HG03439 (cell line): ENCODE results near the gene SORCS1.
"Not testable (repeated sequence)": the region's sequence is repeated elsewhere in the genome, so short reads cannot be mapped to it uniquely, and the experiment has no call there.

Experiments used
- ATAC-seq: cut with Tn5 transposase; IDR thresholded peaks from one replicate; pipeline ENCODE4 v1.9.1; 2021; ENCODE audit warnings: mild to moderate bottlenecking, moderate library complexity; ENCODE audit not compliant: unreplicated experiment

The SORCS1 gene

GRCh38 chr10:106952033-106952432 lies 212.5 kb downstream of the SORCS1 start:
- no peak for ATAC-seq

- no peak for ATAC-seq
Observed at GRCh38 chr10:106949680-106950478, 214.6 kb downstream of the SORCS1 start.

- ATAC-seq = peak; percentile 46
Observed at GRCh38 chr10:106947643-106948042, 216.9 kb downstream of the SORCS1 start.

- ATAC-seq = no peak
Observed at GRCh38 chr10:106942035-106942662, 222.4 kb downstream of the SORCS1 start.

- ATAC-seq = no peak
Observed at GRCh38 chr10:106941297-106942034, 223.0 kb downstream of the SORCS1 start.

- no peak for ATAC-seq
Observed at GRCh38 chr10:106938513-106938912, 226.0 kb downstream of the SORCS1 start.

DNA sequence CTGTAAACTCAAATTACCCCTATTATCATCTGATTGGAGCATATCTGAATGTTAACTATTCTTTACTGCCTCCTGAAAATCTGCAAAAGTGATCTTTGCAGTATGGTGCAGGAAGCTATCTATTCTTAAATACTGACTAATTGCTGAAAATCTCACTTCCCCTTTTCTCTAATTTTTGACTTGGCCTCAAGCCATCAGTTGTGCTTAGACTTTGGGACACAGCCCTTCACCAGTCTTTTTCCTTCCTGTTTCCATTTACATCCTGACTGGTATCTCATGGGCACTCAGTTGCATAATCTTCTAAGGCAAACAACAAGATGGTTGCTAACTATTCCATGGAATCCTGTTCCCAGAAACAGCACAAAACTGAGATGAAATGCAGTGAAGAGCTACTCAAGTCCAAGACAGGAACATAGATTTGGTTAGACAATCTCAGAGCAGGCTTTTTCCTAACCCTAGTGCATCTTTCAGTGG lies 228.5 kb downstream of the SORCS1 start:
- peak; percentile 83 for ATAC-seq

DNA sequence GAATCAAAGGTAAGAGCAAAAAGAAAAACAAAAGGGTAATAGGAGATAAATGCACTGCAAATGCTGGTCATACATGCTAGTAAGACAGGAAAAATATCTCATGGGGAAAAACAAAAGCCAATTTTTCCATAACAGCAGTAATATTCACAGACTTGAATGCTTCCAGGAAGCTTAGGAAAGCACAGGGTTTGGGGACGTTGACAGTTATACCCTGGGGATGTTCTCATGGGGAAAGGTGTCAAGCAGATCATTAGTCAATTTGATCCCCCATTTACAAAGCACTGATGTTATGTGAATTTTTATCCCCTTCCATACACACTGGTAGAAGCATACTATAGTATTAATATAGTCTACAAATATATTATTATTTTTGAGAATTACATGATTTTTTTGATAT lies 232.7 kb downstream of the SORCS1 start:
- no peak for ATAC-seq

GRCh38 chr10:106931159-106931852 lies 233.2 kb downstream of the SORCS1 start:
- ATAC-seq = peak; percentile 71

GRCh38 chr10:106930751-106931150 lies 233.8 kb downstream of the SORCS1 start:
- no peak for ATAC-seq

- no peak for ATAC-seq
Observed at GRCh38 chr10:106929291-106929895, 235.1 kb downstream of the SORCS1 start.

DNA sequence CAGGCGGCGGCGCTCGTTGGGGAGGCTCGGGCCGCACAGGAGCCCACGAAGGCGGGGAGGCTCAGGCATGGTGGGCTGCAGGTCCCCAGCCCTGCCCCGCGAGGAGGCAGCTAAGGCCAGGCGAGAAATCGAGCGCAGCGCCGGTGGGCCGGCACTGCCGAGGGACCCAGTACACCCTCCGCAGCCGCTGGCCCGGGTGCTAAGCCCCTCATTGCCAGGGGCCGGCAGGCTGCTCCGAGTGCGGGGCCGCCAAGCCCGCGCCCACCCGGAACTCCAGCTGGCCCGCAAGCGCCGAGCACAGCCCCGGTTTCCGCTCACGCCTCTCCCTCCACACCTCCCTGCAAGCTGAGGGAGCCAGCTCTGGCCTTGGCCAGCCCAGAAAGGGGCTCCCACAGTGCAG lies 236.4 kb downstream of the SORCS1 start:
- ATAC-seq = not testable (repeated sequence)

- ATAC-seq = no peak
Observed at GRCh38 chr10:106925191-106925590, 239.3 kb downstream of the SORCS1 start.

DNA sequence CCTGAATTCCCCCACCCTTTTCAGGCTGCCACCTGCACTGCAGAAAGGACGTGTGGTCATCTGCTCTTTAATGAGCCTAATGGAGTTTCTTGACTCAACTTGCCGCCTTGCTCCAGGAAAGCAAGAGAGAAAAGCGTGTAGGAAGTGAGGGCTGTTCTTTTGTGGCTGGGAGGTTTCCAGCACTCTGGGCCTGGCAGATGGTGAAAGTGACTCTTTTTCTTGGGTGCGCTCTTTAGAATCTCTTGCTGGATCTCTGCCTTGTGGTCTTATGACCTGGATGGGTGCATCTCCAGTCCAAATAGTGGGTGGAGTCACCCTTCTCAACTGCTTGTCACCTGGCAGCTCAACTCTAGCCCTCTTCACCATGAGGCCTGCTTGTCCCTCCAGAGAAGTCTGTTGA lies 244.0 kb downstream of the SORCS1 start:
- ATAC-seq = no peak

GRCh38 chr10:106919871-106920282 lies 244.6 kb downstream of the SORCS1 start:
- no peak for ATAC-seq

GRCh38 chr10:106917452-106918055 lies 247.0 kb downstream of the SORCS1 start:
- no peak for ATAC-seq

DNA sequence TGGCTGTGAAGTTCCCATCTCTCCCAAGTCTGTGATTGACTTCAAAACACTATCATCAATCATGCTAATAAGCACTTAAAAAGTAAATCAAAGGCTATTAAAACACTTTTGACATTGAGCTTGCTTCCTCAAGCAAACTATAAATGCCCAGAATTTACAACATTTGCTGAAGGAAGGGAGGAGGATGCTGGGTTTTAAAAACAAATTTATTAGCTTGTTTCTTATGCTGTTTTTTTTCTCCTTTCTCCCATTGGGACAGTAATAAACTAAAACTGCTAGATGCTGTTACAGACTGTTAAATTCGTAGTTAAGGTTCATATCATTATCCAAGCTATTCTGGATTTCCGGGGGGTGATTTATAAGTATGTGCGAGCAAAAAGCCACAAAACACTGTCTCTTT lies 250.5 kb downstream of the SORCS1 start:
- no peak for ATAC-seq

DNA sequence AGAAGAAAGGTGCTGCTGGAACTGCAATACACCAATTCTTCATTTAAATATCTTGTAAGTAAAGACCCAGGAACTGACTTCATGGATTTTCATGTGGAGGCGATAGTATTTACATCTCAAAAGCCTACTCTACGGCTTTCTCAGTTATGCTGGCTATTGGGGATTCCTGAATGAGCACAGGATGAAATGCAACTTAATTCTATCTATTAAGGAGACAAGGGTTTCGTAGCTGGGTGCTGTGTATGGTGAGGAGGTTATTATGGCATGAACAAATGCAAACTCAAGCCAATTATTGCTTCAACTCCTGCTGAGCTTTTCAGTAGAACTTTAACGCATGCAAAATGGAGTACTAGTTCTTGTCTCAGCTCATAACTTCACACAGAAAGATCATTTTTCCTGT lies 251.2 kb downstream of the SORCS1 start:
- no peak for ATAC-seq

GRCh38 chr10:106911096-106911495 lies 253.4 kb downstream of the SORCS1 start:
- ATAC-seq = no peak

DNA sequence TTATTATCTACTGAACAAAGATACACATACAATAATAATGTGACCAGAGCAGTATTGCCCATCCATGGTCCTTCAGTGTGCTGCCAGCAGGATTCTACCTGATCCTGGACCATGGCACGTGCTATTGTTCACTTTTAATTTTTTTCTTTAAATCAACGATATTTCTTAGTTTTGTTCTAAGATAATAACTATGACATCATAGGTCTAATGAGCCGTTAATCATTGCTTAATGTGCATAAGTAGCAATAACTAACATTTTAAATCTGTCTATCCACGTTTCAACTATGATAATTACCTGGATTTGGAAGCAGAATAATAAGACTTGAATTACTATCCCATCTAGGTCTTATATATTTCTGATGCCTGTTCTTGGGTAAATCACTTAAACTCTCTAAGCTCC lies 253.8 kb downstream of the SORCS1 start:
- no peak for ATAC-seq
